Gastroesophageal sphincter (tissue), 3 donors: Measurements from ENCODE around the gene FOXK1.

Experiments
- CTCF ChIP-seq, 4 experiments: fragments of 200-600 bp in 2 of 4; fragments of 450-650 bp in 2 of 4; sonication (generic) in 1 of 4; IDR thresholded peaks; one replicate each; pipeline ENCODE4 v1.5.1; 2017 to 2019; ENCODE audit warnings: antibody characterized with exemption in 4 of 4, mild to moderate bottlenecking in 2 of 4, moderate library complexity in 2 of 4
- POLR2AphosphoS5 ChIP-seq: sonication (generic); formaldehyde crosslinking; IDR thresholded peaks from one replicate; pipeline ENCODE4 v1.6.1; 2017; ENCODE audit warnings: antibody characterized with exemption

GRCh38 chr7:4808026-4808425, 125.9 kb downstream of the FOXK1 start:
- TF ChIP-seq CTCF (IDR thresholded peaks at IDR 0.05) = no peak
- TF ChIP-seq POLR2AphosphoS5 = no peak
